GM23248 (cell line): ENCODE measurements around the gene FBP1.

ENCODE experiments used
- EZH2 ChIP-seq: fragments of 200-600 bp; sonication (generic); IDR thresholded peaks from 2 replicates; pipeline ENCODE4 v1.6.1; 2018; ENCODE audit warnings: antibody characterized with exemption, mild to moderate bottlenecking; ENCODE audit not compliant: insufficient read depth, poor library complexity, severe bottlenecking
- EZH2phosphoT487 ChIP-seq: fragments of 200-600 bp; sonication (generic); IDR thresholded peaks from 2 replicates; pipeline ENCODE4 v1.6.1; 2018; ENCODE audit warnings: antibody characterized with exemption, moderate library complexity, mild to moderate bottlenecking, low read depth; ENCODE audit not compliant: insufficient read depth

DNA sequence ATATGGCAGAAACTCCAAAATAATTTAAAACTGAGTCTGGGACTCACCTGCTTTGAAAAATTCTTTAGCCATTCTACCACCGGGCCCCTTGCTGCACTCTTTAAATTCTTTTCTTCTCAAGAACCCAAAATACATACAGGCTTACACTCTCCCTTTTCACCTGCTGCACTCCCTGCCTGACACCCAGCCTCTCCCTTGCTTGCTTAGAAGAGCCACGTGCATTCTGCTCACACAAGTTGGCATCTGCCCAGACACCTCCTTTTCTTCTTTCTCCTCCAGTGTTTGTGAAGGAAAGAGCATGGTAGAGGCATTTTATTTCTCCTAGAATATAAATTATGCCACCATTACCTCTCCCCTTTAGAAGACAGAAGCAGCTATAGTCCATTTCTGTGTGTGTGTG is 48.1 kb upstream of the FBP1 start:
- TF ChIP-seq EZH2: no peak
- TF ChIP-seq EZH2phosphoT487: no peak
